Measurements from ENCODE around the gene PPARG. TPM values are rescaled to one million over a fixed set of nuclear protein-coding genes. Genes with fewer than 3 reads are reported as not detected.
A peak's percentile ranks its signal among the peaks of the same experiment; 100 is the strongest.

Gene PPARG
- total and polyA plus RNA-seq, 2 of the 13 experiments (the other 11 are each of a cell fraction or from before 2014, with no cell fraction given), result 13.9 to 58.3 TPM

GRCh38 chr3:12462159-12462947 lies 173.5 kb downstream of the PPARG start (continued):
- TF ChIP-seq ZNF609 (CRISPR knock-in tag; IDR thresholded peaks at IDR 0.05; ENCODE audit: borderline replicate concordance) (peak; percentile 79; the same call in 1 of the 2 replicates), ZBTB25 (CRISPR knock-in tag; IDR thresholded peaks at IDR 0.05) (no peak), ZNF331 (CRISPR knock-in tag; IDR thresholded peaks at IDR 0.05) (0 out of 2 replicates have a peak, but pooled peaks have one; percentile 8), ZNF281 (CRISPR knock-in tag; IDR thresholded peaks at IDR 0.05; ENCODE audit: borderline replicate concordance) (peak; percentile 33; the same call in 1 of the 2 replicates), DRAP1 (CRISPR knock-in tag; IDR thresholded peaks at IDR 0.05) (peak; percentile 60; the same call in 1 of the 2 replicates), HNF1B (CRISPR knock-in tag; IDR thresholded peaks at IDR 0.05) (peak; percentile 62; the same call in 1 of the 2 replicates), YEATS2 (CRISPR knock-in tag; IDR thresholded peaks at IDR 0.05; ENCODE audit: borderline replicate concordance) (peak; percentile 49; the same call in 1 of the 2 replicates), ZNF652 (CRISPR knock-in tag; IDR thresholded peaks at IDR 0.05; ENCODE audit: borderline replicate concordance, low read depth) (no peak), PHB2 (IDR thresholded peaks at IDR 0.05; ENCODE audit: partially characterized antibody) (no peak), ZBTB38 (CRISPR knock-in tag; IDR thresholded peaks at IDR 0.05) (peak; percentile 89), RFXANK (CRISPR knock-in tag; IDR thresholded peaks at IDR 0.05) (no peak), STAT5B (CRISPR knock-in tag; IDR thresholded peaks at IDR 0.05) (no peak), NR2F6 (IDR thresholded peaks at IDR 0.05) (no peak), NR2F6 (CRISPR knock-in tag; IDR thresholded peaks at IDR 0.05) (peak; percentile 69), ZNF33A (CRISPR knock-in tag; IDR thresholded peaks at IDR 0.05; ENCODE audit: borderline replicate concordance) (no peak)
- TF ChIP-seq, protein P1, sequence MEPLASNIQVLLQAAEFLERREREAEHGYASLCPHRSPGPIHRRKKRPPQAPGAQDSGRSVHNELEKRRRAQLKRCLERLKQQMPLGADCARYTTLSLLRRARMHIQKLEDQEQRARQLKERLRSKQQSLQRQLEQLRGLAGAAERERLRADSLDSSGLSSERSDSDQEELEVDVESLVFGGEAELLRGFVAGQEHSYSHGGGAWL (CRISPR knock-in tag; IDR thresholded peaks at IDR 0.05), result peak; percentile 34; the same call in 1 of the 2 replicates
- TF ChIP-seq, protein P2, sequence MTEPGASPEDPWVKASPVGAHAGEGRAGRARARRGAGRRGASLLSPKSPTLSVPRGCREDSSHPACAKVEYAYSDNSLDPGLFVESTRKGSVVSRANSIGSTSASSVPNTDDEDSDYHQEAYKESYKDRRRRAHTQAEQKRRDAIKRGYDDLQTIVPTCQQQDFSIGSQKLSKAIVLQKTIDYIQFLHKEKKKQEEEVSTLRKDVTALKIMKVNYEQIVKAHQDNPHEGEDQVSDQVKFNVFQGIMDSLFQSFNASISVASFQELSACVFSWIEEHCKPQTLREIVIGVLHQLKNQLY (CRISPR knock-in tag; IDR thresholded peaks at IDR 0.05), result peak; percentile 75; the same call in 1 of the 2 replicates

Measured in HepG2 (cell line).